ENCODE results near the gene RANBP9. TPM values are rescaled to one million over a fixed set of nuclear protein-coding genes. Genes with fewer than 3 reads are reported as not detected.
A peak's percentile ranks its signal among the peaks of the same experiment; 100 is the strongest.

The RANBP9 gene
- total and polyA plus RNA-seq, 8 donors, result 13.1 to 51.4 (median 19.8) TPM

DNA sequence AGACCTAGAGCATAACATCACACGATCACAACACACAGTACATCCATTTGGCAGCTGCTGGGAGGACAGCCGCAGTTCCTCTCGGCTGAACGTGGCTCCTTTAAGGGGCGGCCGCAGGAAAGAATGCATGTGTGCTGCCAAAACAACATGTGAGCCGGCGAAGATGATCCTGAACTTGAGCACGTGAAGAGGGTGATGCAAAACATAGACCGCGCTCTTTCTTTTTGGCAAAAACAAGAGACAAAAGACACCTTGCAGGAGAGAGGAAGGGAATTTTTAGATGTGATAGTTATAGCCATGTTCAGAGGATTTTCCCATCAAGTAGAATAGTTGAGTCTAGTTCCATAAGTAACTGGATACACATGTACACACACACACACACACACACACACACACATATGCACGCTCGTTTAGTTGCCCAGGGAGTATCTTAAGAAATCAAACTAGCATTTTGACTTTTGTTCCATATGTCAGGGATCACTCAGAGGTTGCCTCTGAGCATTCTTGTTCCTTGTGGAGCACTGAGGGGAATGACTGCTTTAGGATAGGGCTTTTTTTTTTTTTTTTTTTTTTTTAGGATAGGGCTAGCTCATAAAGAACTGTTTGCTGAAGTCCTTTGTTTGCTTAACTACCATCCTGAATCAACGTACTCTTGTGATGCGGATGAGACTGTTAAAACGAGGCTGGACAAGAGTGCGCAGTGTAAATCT lies 21.7 kb upstream of the RANBP9 start:
- WGBS, 5 donors, result 28 to 40% (median 39%) methylated on average over 17 of the region's 17 CpGs
- peak overlapping the region in 1 of 5 donors; percentile 42 for H3K27ac ChIP-seq
- H3K36me3 ChIP-seq, result no peaks in the 10 kb centered on the region
- H3K4me1 ChIP-seq, result no peaks in the 10 kb centered on the region
- peak overlapping the region in 1 of 4 donors; percentile 4 for H3K4me3 ChIP-seq
- DNase-seq, result peak; percentile 44 to 89
- TF ChIP-seq POLR2AphosphoS5 (IDR thresholded peaks at IDR 0.05), result peak; percentile 38 to 56 (median 48)
- TF ChIP-seq, protein P1, sequence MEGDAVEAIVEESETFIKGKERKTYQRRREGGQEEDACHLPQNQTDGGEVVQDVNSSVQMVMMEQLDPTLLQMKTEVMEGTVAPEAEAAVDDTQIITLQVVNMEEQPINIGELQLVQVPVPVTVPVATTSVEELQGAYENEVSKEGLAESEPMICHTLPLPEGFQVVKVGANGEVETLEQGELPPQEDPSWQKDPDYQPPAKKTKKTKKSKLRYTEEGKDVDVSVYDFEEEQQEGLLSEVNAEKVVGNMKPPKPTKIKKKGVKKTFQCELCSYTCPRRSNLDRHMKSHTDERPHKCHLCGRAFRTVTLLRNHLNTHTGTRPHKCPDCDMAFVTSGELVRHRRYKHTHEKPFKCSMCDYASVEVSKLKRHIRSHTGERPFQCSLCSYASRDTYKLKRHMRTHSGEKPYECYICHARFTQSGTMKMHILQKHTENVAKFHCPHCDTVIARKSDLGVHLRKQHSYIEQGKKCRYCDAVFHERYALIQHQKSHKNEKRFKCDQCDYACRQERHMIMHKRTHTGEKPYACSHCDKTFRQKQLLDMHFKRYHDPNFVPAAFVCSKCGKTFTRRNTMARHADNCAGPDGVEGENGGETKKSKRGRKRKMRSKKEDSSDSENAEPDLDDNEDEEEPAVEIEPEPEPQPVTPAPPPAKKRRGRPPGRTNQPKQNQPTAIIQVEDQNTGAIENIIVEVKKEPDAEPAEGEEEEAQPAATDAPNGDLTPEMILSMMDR (IDR thresholded peaks at IDR 0.05), result no peak
- H3K9me3 ChIP-seq, result no peaks in the 10 kb centered on the region
- no peaks in the 10 kb centered on the region for H3K27me3 ChIP-seq
- intact Hi-C loops (cut with DNase I; ENCODE audit: low total_unique reads), result no loop called here

DNA sequence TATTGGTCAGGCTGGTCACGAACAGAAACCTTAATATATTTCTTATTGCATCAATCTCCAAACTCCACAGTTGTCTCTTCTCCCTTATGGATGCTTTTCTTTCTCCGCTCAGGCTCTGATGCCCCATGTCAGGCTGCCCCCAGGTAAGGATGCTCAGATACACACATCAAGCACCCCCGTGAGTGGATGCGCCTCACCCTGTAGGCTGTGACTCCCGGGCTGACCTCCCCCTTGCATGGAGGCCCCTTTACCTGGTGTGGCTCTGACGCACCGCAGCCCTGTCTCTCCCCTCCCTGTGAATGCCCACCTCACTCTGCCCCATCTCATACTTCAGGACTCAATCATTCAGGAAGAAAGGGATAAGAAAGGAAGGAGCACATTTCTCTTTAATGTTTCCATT lies 19.1 kb upstream of the RANBP9 start:
- TF ChIP-seq POLR2AphosphoS5 (IDR thresholded peaks at IDR 0.05) (no peak), EP300 (IDR thresholded peaks at IDR 0.05) (no peak), POLR2A (IDR thresholded peaks at IDR 0.05) (no peak)
- TF ChIP-seq, protein P1 (IDR thresholded peaks at IDR 0.05), result no peak
- WGBS, 5 donors, result 76 to 92% (median 86%) methylated on average over 7 of the region's 7 CpGs
- Histone ChIP-seq H3K36me3 (no peaks in the 10 kb centered on the region), H3K4me1 (peaks cover 0 to 3% (median 0%) of the 10 kb centered on the region in 4 donors), H3K27ac (no peak overlapping the region), H3K9me3 (no peaks in the 10 kb centered on the region), H3K27me3 (no peaks in the 10 kb centered on the region), H3K4me3 (no peak overlapping the region)
- intact Hi-C loops (cut with DNase I; ENCODE audit: low total_unique reads), result no loop called here
- no peak for DNase-seq

DNA sequence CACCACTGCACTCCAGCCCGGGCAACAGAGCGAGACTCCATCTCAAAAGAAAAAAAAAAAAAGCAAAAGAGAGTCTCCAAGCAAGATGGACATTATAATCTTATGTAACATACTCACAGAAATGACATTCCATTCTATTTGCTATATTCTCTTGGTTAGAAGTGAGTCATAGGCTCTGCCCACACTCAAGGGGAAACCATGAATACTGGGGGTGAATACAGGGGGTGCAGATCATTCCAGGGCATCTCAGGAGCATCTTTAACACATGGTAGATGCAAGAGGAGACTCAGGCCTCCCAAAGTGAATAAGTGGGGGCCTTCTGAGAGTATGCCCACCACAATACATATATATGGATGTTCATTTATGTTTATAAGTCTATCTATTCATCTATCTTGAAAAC lies 18.3 kb upstream of the RANBP9 start:
- no peak for TF ChIP-seq POLR2A (IDR thresholded peaks at IDR 0.05)
- no peak for TF ChIP-seq EP300 (IDR thresholded peaks at IDR 0.05)
- TF ChIP-seq, protein P1 (IDR thresholded peaks at IDR 0.05), result no peak
- TF ChIP-seq POLR2AphosphoS5 (IDR thresholded peaks at IDR 0.05), result no peak
- WGBS, 5 donors, result 95 to 100% (median 96%) methylated on average over 2 of the region's 2 CpGs
- intact Hi-C loops (cut with DNase I; ENCODE audit: low total_unique reads), result no loop called here

DNA sequence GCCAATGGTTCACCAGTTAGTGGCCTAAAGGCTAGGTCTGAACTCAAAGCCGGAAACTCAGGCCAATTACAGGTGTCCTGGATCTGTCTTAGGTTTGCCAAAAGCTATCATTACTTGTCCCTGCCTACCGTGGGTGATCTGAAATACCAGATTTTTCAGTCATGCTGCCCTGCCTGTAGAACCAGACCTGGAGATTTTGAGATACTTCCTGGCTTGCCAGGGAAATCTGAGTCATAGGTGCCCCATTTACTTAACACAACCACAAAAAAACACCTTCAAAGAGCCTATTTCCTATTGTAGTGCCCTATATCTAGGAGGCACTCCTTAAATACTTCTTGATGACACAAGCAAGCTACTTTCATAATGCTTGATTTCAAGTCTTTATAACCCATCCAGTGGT lies 13.9 kb upstream of the RANBP9 start:
- 30 to 52% (median 33%) methylated on average over 2 of the region's 2 CpGs for WGBS, 5 donors

More for the DNA sequence above, 18.3 kb upstream of the RANBP9 start:
- Histone ChIP-seq H3K4me1 (peaks cover 0 to 11% (median 0%) of the 10 kb centered on the region in 4 donors), H3K27ac (no peak overlapping the region), H3K27me3 (no peaks in the 10 kb centered on the region), H3K36me3 (no peaks in the 10 kb centered on the region), H3K4me3 (no peak overlapping the region), H3K9me3 (no peaks in the 10 kb centered on the region)
- DNase-seq, result no peak

DNA sequence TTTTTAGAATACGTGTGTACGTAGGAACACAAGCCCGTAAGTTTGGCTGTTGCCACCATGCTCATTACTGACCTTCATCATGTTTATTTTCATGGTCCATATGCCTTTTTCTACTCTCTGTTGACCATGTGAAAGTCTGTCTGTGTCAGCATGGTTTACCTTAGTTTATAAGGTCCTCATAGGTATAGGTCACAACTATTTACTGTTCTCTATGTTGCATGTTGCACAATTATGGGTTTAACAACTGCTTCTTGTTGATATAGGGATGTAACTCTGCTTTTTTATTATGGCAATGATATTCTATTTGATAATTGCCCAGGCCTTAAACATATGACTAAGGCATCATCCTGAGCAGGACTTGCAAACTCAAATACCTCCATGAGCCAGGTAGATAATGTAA lies 13.4 kb upstream of the RANBP9 start:
- Histone ChIP-seq H3K36me3 (no peaks in the 10 kb centered on the region), H3K4me1 (peaks cover 0 to 12% (median 3%) of the 10 kb centered on the region in 4 donors), H3K9me3 (no peaks in the 10 kb centered on the region), H3K27ac (peak overlapping the region in 2 of 5 donors; percentile 42 to 77), H3K4me3 (no peak overlapping the region), H3K27me3 (no peaks in the 10 kb centered on the region)
- TF ChIP-seq POLR2AphosphoS5 (IDR thresholded peaks at IDR 0.05), result no peak
- no peak for TF ChIP-seq POLR2A (IDR thresholded peaks at IDR 0.05)
- no peak for DNase-seq
- intact Hi-C loops (cut with DNase I; ENCODE audit: low total_unique reads), result no loop called here
- WGBS, 5 donors, result 95 to 100% (median 98%) methylated on average over 3 of the region's 3 CpGs

More for the DNA sequence above, 13.9 kb upstream of the RANBP9 start:
- Histone ChIP-seq H3K4me1 (peaks cover 0 to 12% (median 3%) of the 10 kb centered on the region in 4 donors), H3K36me3 (no peaks in the 10 kb centered on the region), H3K27ac (peak overlapping the region in 3 of 5 donors; percentile 42 to 77 (median 74)), H3K27me3 (no peaks in the 10 kb centered on the region), H3K4me3 (no peak overlapping the region), H3K9me3 (no peaks in the 10 kb centered on the region)
- TF ChIP-seq POLR2AphosphoS5 (IDR thresholded peaks at IDR 0.05) (peak in 2 of 3 donors; percentile 56 to 66), POLR2A (IDR thresholded peaks at IDR 0.05) (no peak)
- intact Hi-C loops (cut with DNase I; ENCODE audit: low total_unique reads), result no loop called here
- peak; percentile 61 to 76 for DNase-seq
